ENCODE results near the gene SHROOM1.
"Not testable (repeated sequence)": the region's sequence is repeated elsewhere in the genome, so short reads cannot be mapped to it uniquely, and the experiment has no call there.

SHROOM1 gene

DNA sequence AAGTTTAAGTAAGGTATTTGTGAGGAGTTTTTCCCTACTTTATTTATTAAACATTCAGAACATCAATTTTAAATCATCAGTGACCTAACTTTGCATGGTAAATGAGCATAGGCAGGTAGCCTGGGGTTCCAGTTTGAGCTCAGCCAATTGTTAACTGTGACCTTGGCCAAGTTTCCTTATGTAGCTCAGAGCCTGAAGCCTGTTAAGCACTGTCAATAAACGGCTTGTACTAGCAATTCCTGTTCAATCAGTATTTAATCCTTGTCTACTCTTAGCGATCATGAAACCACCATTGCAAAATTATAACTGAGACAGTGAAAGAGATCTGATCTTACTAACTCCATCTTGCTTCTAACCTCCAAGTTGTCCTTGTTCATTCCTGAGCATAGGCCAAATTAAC, 22.0 kb downstream of the SHROOM1 start:
- TF ChIP-seq, protein P1, sequence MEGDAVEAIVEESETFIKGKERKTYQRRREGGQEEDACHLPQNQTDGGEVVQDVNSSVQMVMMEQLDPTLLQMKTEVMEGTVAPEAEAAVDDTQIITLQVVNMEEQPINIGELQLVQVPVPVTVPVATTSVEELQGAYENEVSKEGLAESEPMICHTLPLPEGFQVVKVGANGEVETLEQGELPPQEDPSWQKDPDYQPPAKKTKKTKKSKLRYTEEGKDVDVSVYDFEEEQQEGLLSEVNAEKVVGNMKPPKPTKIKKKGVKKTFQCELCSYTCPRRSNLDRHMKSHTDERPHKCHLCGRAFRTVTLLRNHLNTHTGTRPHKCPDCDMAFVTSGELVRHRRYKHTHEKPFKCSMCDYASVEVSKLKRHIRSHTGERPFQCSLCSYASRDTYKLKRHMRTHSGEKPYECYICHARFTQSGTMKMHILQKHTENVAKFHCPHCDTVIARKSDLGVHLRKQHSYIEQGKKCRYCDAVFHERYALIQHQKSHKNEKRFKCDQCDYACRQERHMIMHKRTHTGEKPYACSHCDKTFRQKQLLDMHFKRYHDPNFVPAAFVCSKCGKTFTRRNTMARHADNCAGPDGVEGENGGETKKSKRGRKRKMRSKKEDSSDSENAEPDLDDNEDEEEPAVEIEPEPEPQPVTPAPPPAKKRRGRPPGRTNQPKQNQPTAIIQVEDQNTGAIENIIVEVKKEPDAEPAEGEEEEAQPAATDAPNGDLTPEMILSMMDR (IDR thresholded peaks at IDR 0.05; ENCODE audit: low read length, missing control alignments): no peak
- no peak overlapping the region for H3K4me3 ChIP-seq (replicated peaks; ENCODE audit: low read depth, low read length)
- no peak for DNase-seq (ENCODE audit: low read depth)

DNA sequence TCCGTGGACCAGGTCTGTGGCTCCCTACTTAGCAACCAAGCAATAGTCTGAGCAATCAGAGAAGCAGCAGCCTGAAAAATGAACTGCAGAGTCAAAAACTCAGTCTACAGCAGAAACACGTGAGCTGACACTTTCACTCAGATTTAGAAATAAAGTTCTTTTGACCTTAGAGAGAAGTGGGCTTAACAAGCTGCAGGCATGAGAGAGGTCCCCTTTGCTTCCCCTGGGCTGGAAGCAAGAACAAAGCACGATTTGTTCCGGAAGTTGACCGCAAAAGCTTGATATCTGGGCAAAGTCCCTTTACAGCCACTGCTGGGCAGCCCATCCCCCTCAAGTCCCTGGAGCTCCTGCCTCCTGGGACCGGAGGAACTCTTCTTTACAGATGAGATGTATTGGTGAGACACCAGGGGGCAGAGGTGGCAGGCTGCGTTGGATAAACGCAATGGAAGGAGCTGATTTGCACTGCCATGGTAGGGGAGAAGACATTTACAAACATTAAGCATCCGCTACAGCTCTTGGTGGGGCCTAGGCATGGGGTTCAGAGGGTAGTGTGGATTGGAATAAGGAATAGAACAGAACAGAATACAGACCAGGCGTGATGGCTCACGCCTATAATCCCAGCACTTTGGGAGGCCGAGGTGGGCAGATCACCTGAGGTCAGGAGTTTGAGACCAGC, 23.1 kb downstream of the SHROOM1 start:
- TF ChIP-seq, protein P1 (IDR thresholded peaks at IDR 0.05; ENCODE audit: low read length, missing control alignments): peak; percentile 21

DNA sequence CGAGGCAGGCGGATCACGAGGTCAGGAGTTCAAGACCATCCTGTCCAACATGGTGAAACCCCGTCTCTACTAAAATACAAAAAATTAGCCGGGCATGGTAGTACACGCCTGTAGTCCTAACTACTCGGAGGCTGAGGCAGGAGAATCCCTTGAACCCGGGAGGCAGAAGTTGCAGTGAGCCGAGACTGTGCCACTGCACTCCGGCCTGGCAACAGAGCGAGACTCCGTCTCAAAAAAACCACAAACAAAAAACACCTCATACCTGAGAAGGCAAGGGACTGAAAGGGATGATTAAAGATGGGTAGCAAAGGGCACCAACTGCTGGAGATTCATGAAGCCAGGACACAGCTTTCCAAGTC, 23.7 kb downstream of the SHROOM1 start:
- H3K4me3 ChIP-seq (replicated peaks; ENCODE audit: low read depth, low read length); DNase-seq (ENCODE audit: low read depth): not testable (repeated sequence)

More for the DNA sequence above, 23.1 kb downstream of the SHROOM1 start:
- no peak overlapping the region for H3K4me3 ChIP-seq (replicated peaks; ENCODE audit: low read depth, low read length)
- DNase-seq (ENCODE audit: low read depth): no peak

DNA sequence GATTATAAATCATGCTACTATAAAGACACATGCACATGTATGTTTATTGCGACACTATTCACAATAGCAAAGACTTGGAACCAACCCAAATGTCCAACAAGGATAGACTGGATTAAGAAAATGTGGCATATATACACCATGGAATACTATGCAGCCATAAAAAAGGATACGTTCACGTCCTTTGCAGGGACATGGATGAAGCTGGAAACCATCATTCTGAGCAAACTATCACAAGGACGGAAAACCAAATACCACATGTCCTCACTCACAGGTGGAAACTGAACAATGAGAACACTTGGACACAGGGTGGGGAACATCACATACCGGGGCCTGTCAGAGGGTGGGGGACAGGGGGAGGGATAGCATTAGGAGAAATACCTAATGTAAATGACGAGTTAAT, 24.6 kb downstream of the SHROOM1 start:
- not testable (repeated sequence) for H3K4me3 ChIP-seq (replicated peaks; ENCODE audit: low read depth, low read length); DNase-seq (ENCODE audit: low read depth)

DNA sequence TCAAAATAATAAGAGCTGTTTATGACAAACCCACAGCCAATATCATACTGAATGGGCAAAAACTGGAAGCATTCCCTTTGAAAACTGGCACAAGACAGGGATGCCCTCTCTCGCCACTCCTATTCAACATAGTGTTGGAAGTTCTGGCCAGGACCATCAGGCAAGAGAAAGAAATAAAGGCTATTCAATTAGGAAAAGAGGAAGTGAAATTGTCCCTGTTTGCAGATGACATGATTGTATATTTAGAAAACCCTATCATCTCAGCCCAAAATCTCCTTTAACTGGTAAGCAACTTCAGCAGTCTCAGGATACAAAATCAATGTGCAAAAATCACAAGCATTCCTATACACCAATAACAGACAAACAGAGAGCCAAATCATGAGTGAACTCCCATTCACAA, 26.2 kb downstream of the SHROOM1 start:
- DNase-seq (ENCODE audit: low read depth); H3K4me3 ChIP-seq (replicated peaks; ENCODE audit: low read depth, low read length): not testable (repeated sequence)

DNA sequence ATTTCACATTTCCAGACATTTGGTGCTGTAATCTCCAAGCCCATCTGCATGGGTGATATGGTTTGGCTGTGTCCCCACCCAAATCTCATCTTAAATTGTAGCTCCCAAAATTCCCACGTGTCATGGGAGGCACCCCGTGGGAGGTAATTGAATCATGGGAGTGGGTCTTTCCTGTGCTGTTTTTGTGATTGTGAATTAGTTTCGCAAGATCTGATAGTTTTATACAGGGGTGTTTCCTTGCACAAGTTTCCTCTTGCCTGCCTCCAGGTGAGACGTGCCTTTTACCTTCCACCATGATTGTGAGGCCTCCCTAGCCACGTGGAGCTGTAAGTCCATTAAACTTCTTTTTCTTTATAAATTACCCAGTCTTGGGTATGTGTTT, 27.8 kb downstream of the SHROOM1 start:
- DNase-seq (ENCODE audit: low read depth); H3K4me3 ChIP-seq (replicated peaks; ENCODE audit: low read depth, low read length): not testable (repeated sequence)

DNA sequence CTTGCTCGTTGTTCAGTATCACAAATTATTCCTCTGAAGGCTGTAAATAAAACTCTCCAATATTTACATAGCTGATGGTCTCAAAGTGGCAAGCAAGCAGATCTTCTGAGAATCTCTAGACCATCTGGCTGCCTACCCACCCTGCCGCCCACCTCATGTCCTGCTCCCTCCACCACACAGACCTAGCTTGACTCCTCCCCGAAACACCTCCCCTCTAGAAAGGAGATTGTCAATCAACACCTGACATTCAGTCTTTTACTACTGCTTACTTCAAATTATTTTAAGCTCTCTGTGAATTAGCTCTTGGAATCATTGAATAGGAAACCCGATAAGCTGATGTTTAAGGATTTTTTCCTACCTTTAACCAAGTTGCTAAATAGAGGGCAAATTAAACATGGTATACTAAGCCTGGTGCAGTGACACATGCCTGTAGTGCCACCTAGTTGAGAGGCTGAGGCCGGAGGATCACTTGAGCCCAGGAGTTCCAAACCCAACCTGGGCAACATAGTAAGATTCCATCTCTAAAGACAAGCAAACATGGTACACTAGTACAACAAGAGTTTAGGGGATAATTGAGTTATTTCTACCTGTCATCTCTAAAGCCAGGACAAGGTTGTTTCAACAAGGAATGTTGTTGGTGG, 28.3 kb downstream of the SHROOM1 start:
- TF ChIP-seq, protein P1 (IDR thresholded peaks at IDR 0.05; ENCODE audit: low read length, missing control alignments): peak; percentile 15
- no peak for DNase-seq (ENCODE audit: low read depth)
- no peak overlapping the region for H3K4me3 ChIP-seq (replicated peaks; ENCODE audit: low read depth, low read length)

DNA sequence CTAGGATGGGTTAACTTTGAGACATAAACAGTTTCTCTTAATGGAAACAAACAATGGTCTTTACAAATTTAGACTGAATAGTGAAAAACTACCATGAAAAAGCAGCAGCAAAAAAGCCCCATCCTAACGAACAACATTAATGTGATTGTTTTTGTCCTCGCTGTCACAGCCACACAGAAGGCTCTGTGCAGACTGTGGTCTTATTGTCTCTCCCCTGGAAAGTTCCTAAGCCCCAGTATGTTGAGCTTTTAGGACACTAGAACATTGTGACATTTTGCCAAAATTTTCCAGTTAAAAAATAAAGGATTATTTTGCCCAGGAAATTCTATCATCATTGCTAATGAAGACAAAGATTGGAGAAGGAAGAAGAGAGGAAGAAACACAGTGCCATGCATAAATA, 29.9 kb downstream of the SHROOM1 start:
- no peak overlapping the region for H3K4me3 ChIP-seq (replicated peaks; ENCODE audit: low read depth, low read length)
- no peak for DNase-seq (ENCODE audit: low read depth)
- TF ChIP-seq, protein P1 (IDR thresholded peaks at IDR 0.05; ENCODE audit: low read length, missing control alignments): no peak

DNA sequence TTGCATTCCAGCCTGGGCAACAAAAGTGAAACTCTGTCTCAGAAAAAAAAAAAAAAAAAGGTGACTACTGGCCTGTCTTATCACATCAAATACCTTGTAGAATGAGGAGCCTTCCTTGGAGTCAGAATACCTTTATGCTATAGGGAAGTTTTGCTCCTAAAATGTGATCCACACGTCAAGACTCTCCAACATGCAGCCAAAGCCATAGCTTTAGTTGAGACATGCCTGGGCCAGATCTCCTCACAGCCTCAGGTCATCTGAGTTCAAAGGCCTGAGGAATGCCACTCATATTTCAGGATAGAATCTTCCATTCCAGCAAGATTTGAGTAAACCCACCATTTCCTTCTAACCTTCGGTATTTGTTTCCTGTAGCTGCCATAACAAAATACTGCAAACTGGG, 31.1 kb downstream of the SHROOM1 start:
- TF ChIP-seq, protein P1 (IDR thresholded peaks at IDR 0.05; ENCODE audit: low read length, missing control alignments): no peak
- no peak for DNase-seq (ENCODE audit: low read depth)
- H3K4me3 ChIP-seq (replicated peaks; ENCODE audit: low read depth, low read length): no peak overlapping the region

Measured in fibroblast of pulmonary artery (primary cell).